HTR-8/SVneo (cell line): ENCODE results near the gene CLEC3B.

ENCODE experiments used
- DNase-seq: peaks from one replicate; pipeline ENCODE4 v3.0.0; 2011; ENCODE audit warnings: low spot score, mixed read lengths; ENCODE audit not compliant: insufficient read length
- FAIRE-seq: peaks from 2 replicates; lab custom pipeline; 2011; peaks lifted over from hg19 to GRCh38; lab: Jason Lieb, UNC

Gene CLEC3B

GRCh38 chr3:45002720-45003119 lies 23.4 kb upstream of the CLEC3B start:
- FAIRE-seq = no peak
- no peak for DNase-seq

- FAIRE-seq = no peak
- no peak for DNase-seq
Measured at GRCh38 chr3:45003406-45003805, 22.7 kb upstream of the CLEC3B start.

GRCh38 chr3:45003859-45004258 lies 22.2 kb upstream of the CLEC3B start:
- DNase-seq (no peak), FAIRE-seq (no peak)

GRCh38 chr3:45007091-45007490 lies 19.0 kb upstream of the CLEC3B start:
- no peak for FAIRE-seq

GRCh38 chr3:45008117-45008516 lies 18.0 kb upstream of the CLEC3B start:
- DNase-seq = no peak
- FAIRE-seq = no peak

More at GRCh38 chr3:45007091-45007490, 19.0 kb upstream of the CLEC3B start:
- no peak for DNase-seq

- no peak for FAIRE-seq
Measured at GRCh38 chr3:45009868-45010267, 16.2 kb upstream of the CLEC3B start.

GRCh38 chr3:45010811-45011333 lies 15.2 kb upstream of the CLEC3B start:
- DNase-seq (peak; percentile 56), FAIRE-seq (peak; percentile 49)

More at GRCh38 chr3:45009868-45010267, 16.2 kb upstream of the CLEC3B start:
- DNase-seq = no peak

- DNase-seq = peak; percentile 32
- FAIRE-seq = no peak
Measured at GRCh38 chr3:45011756-45012508, 14.2 kb upstream of the CLEC3B start.

GRCh38 chr3:45012577-45012976 lies 13.5 kb upstream of the CLEC3B start:
- DNase-seq = no peak
- FAIRE-seq = no peak

GRCh38 chr3:45016916-45017315 lies 9.2 kb upstream of the CLEC3B start:
- FAIRE-seq = no peak
- DNase-seq = no peak

- FAIRE-seq = no peak
Measured at GRCh38 chr3:45017821-45018220, 8.3 kb upstream of the CLEC3B start.

GRCh38 chr3:45020534-45020933 lies 5.6 kb upstream of the CLEC3B start:
- FAIRE-seq (no peak), DNase-seq (no peak)

More at GRCh38 chr3:45017821-45018220, 8.3 kb upstream of the CLEC3B start:
- no peak for DNase-seq

GRCh38 chr3:45021524-45022297 lies 4.4 kb upstream of the CLEC3B start:
- DNase-seq (no peak), FAIRE-seq (peak; percentile 59)

GRCh38 chr3:45023675-45024074 lies 2.4 kb upstream of the CLEC3B start:
- DNase-seq = no peak
- FAIRE-seq = no peak

- DNase-seq = no peak
- FAIRE-seq = no peak
Measured at GRCh38 chr3:45024542-45025255, 1.4 kb upstream of the CLEC3B start.

GRCh38 chr3:45026957-45027356 lies 854 bp downstream of the CLEC3B start:
- no peak for FAIRE-seq
- peak; percentile 17 for DNase-seq

GRCh38 chr3:45027441-45027840 lies 1.3 kb downstream of the CLEC3B start:
- FAIRE-seq (no peak), DNase-seq (no peak)

GRCh38 chr3:45029216-45029615 lies 3.1 kb downstream of the CLEC3B start:
- DNase-seq = no peak
- no peak for FAIRE-seq

GRCh38 chr3:45029661-45030060 lies 3.6 kb downstream of the CLEC3B start:
- FAIRE-seq (no peak), DNase-seq (no peak)

- FAIRE-seq (no peak), DNase-seq (no peak)
Measured at GRCh38 chr3:45031531-45031930, 5.4 kb downstream of the CLEC3B start.

GRCh38 chr3:45032113-45032512 lies 6.0 kb downstream of the CLEC3B start:
- no peak for FAIRE-seq

More at GRCh38 chr3:45032113-45032512, 6.0 kb downstream of the CLEC3B start:
- no peak for DNase-seq
